HG03342 (cell line): Measurements from ENCODE around the gene PMPCB.
A peak's percentile ranks its signal among the peaks of the same experiment; 100 is the strongest.
"Not testable (repeated sequence)": the region's sequence is repeated elsewhere in the genome, so short reads cannot be mapped to it uniquely, and the experiment has no call there.

Experiments used
- ATAC-seq: cut with Tn5 transposase; IDR thresholded peaks from one replicate; pipeline ENCODE4 v1.9.1; 2021; ENCODE audit warnings: mild to moderate bottlenecking, moderate library complexity; ENCODE audit not compliant: unreplicated experiment

The PMPCB gene

GRCh38 chr7:103296901-103297836 lies at the start of gene PMPCB:
PMPCB (plus strand) TSS chr7:103297435; CDS start chr7:103297460, 25 bp downstream.
- ATAC-seq = peak; percentile 95

- not testable (repeated sequence) for ATAC-seq
Measured at GRCh38 chr7:103253699-103254506, 43.3 kb upstream of the PMPCB start.

- ATAC-seq = not testable (repeated sequence)
Measured at GRCh38 chr7:103264054-103264453, 33.2 kb upstream of the PMPCB start.

- not testable (repeated sequence) for ATAC-seq
Measured at GRCh38 chr7:103266229-103266628, 31.0 kb upstream of the PMPCB start.

GRCh38 chr7:103273374-103273773 lies 23.9 kb upstream of the PMPCB start:
- ATAC-seq = not testable (repeated sequence)

- ATAC-seq = not testable (repeated sequence)
Measured at GRCh38 chr7:103274867-103275266, 22.4 kb upstream of the PMPCB start.

- ATAC-seq = not testable (repeated sequence)
Measured at GRCh38 chr7:103278195-103278594, 19.0 kb upstream of the PMPCB start.

- peak; percentile 43 for ATAC-seq
Measured at GRCh38 chr7:103279636-103279962, 17.6 kb upstream of the PMPCB start.

- peak; percentile 91 for ATAC-seq
Measured at GRCh38 chr7:103279963-103280802, 17.1 kb upstream of the PMPCB start.

- peak; percentile 16 for ATAC-seq
Measured at GRCh38 chr7:103280803-103281155, 16.5 kb upstream of the PMPCB start.

- not testable (repeated sequence) for ATAC-seq
Measured at GRCh38 chr7:103282802-103283427, 14.3 kb upstream of the PMPCB start.

GRCh38 chr7:103292122-103292521 lies 5.1 kb upstream of the PMPCB start:
- no peak for ATAC-seq

GRCh38 chr7:103293526-103293925 lies 3.7 kb upstream of the PMPCB start:
- no peak for ATAC-seq

GRCh38 chr7:103297837-103298179 lies 573 bp downstream of the PMPCB start:
- peak; percentile 3 for ATAC-seq

- ATAC-seq = no peak
Measured at GRCh38 chr7:103299660-103300059, 2.4 kb downstream of the PMPCB start.

GRCh38 chr7:103301441-103301840 lies 4.2 kb downstream of the PMPCB start:
- no peak for ATAC-seq

GRCh38 chr7:103307503-103308231 lies 10.4 kb downstream of the PMPCB start:
- no peak for ATAC-seq

GRCh38 chr7:103314852-103315251 lies 17.6 kb downstream of the PMPCB start:
- ATAC-seq = no peak

- ATAC-seq = no peak
Measured at GRCh38 chr7:103316380-103316941, 19.2 kb downstream of the PMPCB start.

- no peak for ATAC-seq
Measured at GRCh38 chr7:103317009-103317408, 19.8 kb downstream of the PMPCB start.
